ENCODE measurements around the gene ELK4.

ELK4 gene

DNA sequence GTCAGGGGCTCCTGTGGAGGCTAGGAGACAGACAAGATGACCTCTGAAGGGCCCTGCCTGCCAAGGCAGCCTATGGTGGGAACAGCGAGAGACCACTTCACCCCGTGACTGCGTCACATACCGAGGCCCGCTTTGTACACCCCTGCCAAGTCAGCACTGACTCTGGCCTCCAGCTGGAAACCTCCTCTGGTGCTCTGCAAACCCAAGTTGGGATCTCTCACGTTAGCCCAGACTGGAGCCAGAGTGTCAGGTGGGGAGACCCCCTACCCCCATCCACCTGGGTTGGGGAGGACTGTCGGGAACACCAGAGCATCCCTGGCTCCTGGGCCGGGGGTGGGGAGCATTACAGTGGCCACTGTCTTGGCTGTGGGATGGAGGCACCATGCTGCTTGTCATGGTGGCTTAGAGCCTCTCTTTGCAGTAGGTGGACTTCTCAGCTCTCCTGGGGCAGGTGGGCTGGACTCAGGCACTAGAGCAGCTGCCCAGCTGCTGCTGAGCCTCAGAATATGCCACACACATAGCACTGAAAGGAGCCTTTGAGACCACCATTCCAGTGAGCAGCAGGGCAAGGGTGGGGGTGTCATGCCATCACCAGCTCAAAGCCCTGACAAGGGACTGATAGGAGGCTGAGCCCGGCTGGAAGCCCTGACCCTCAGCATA lies 50.4 kb downstream of the ELK4 start:
- no peak for DNase-seq (ENCODE audit: low read depth in 2 of 2)

DNA sequence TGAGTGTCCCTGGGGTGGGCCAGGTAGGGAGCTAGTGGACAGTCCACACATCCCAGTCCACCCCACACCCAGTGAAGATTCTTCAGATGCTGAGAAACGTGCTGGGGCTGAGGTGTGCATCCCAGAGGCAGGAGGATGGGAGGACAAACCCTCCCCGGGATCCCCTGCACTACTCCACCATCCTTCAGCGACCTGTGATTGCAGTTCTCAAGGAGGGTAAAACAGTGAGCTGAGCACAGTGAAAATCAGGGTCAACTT lies 51.0 kb downstream of the ELK4 start:
- DNase-seq (ENCODE audit: low read depth in 2 of 2): no peak

DNA sequence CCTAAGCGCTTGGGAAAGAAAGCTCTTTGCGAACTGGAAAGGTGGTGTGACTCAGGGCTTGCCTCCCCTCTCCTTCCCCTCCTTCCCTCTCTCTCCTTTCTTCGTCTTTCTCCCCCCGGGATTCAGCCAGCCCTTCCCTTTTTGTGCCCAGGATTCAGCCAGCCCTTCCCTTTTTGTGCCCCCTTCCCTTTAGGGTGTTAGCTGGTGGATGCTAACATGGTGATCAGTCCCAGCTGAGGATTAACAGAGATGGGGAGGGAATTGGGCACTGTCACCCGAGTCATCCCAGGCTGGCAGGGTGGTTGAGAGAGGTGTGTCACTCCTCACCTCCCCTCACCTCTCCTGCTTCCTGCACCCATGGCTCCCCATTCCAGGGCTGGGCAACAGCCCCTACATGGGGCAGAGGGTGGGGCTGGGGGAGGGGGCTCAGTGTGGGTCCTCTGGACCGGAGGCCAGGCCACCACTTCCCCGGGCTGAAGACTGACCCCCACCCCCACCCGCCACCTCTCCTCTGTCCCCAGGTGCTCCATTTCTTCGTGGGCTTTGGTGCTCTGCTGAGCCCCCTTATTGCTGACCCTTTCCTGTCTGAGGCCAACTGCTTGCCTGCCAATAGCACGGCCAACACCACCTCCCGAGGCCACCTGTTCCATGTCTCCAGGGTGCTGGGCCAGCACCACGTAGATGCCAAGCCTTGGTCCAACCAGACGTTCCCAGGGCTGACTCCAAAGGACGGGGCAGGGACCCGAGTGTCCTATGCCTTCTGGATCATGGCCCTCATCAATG lies 51.5 kb downstream of the ELK4 start:
- no peak for DNase-seq (ENCODE audit: low read depth in 2 of 2)

DNA sequence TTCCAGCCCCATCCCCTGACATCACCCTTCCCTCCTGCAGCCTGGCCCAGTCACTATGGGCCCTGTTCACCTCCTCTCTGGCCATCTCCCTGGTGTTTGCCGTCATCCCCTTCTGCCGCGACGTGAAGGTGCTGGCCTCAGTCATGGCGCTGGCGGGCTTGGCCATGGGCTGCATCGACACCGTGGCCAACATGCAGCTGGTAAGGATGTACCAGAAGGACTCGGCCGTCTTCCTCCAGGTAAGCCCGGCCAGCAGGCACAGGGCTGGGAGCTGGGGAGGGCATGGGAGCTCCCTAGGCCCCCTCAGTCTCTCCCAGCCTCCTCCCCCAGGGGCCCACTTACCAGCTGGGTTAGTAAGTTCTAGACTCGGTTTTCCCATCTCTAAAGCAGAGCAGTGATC lies 52.1 kb downstream of the ELK4 start:
- DNase-seq (ENCODE audit: low read depth in 2 of 2): no peak

DNA sequence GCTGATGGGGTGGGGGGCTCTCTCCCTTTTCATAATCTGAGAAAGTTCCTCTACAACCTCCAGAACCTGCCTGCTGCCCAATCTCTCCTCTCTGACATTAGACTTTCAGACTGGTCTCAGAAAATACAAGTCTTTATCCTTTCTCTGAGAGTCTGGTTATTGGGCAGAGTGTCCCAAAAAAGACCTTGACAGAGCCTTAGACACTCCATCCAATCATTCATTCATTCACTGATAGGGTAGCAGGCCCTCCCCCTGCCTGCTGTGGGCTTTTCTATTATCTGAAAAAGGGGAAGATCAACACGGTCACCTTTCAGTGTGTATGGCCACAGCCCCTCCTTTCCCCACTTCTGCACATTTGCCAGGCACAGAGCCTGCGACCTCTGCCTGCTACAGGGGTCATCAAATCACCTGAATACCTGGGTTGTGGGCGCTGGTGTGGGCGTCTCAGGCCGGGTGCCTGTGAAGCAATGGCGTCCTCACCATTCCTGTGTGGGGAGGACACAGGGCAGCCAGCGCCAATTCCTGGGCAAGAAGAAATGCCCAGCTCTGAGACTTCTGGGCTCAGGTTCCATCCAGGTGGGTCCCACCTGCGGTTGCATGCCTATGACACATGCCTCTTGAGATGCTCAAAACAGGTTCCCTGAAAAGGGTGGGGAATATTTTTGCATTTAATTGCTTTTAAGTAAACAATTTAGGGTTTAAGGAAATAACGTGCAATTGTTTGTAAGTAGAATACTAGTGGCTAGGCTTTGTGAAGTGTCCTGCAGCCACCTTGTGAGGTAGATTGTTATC lies 52.8 kb downstream of the ELK4 start:
- no peak for DNase-seq (ENCODE audit: low read depth in 2 of 2)

DNA sequence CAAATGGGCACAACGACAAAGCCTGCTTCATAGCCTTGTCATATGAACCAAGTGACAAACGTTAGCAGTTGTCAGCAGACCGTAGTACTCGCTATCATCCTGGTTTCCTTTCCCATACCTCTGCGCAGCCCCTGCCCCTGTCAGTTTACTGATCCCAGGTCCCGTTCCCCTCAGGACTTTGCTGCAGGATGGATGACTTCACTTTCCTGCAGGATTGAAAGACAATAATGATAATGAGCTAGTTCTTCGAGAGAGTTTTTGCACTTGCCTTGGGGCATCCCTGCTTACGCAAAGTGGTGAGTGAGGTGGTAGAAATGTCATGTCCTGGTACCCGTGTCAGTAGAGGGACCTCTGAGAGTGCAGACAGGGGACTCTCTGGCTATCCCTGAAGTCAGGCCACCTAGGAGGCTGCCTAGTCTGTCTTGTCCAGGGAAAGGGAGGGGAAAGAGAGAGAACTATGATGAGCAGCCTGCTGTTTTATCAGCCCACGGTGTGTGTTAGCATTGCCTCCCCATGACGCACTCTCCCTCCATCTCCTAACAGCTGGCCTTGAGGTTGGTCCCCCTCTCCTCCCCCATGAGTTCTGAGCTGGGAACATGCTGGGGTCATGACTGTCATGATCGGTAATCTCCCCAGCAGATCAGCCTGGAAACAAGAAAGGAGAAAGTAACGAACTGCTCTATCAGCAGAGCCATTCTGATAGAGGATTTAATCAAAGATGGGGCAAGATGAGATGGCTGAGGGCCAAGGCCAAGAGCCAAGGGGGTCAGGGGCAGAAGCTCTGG lies 53.7 kb downstream of the ELK4 start:
- DNase-seq (ENCODE audit: low read depth in 2 of 2): no peak

DNA sequence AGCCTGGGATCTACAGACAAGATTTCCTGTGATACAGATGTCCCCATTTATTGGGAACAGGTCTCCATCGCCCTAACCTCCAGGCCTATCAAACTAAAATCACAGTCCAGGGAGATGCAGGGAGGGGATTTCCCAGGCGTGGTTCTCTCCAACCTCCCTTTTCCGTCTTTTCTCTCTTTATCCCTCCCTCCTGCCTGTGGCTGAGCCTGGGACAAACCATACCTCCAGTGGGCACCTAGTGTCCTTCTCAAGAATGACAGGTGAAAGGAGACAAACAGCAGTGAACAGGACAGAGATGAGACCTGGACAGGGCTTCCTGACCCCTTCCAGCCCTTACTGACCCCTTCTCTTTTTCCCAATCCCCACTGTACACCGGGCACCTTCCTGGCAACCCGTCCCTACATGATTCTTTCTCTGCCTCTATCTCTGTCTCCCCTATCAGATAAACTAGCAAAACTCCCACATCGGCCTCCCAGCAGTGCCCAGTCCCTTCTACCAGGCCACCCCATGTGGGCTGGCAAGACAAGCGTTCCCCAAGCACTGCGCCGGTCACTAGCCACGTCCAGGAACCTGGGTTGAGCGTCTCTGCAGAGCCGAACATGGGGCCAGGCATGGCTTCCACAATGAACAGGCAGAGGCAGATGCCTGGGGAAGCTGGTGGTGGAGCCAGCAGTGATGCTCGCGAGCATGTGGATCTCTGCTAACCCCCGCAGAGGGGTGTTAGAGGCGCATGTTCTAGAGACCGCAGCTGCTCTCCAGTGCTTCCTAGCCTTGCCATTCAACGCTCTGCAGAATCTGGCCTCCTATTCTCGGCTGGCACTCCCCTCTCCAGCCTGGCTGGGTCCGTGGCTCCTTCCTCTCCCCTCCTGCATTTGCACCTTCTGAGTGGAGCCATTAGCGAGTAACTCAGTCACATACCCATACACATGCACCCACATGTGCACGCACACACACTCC lies 54.7 kb downstream of the ELK4 start:
- no peak for DNase-seq (ENCODE audit: low read depth in 2 of 2)

DNA sequence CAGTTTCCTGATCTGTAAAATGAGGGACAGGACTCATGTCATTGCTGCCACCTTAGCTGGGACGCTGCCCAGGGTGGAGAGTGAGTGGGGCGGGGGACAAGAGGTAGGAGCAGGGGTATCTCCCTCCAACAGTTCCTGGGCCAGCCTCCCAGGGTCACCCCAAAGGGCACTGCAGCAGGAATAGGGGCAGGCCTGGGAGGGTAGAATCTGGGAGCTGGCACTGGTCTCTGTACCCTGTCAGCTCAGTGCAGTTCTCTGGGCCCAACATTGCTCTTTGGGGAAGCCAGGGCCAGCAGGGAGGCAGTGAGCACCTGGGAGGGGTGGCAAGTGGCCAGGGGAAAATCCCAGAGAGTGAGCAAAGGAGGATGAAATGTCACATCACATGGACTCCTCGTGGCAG lies 55.8 kb downstream of the ELK4 start:
- DNase-seq (ENCODE audit: low read depth in 2 of 2): no peak

DNA sequence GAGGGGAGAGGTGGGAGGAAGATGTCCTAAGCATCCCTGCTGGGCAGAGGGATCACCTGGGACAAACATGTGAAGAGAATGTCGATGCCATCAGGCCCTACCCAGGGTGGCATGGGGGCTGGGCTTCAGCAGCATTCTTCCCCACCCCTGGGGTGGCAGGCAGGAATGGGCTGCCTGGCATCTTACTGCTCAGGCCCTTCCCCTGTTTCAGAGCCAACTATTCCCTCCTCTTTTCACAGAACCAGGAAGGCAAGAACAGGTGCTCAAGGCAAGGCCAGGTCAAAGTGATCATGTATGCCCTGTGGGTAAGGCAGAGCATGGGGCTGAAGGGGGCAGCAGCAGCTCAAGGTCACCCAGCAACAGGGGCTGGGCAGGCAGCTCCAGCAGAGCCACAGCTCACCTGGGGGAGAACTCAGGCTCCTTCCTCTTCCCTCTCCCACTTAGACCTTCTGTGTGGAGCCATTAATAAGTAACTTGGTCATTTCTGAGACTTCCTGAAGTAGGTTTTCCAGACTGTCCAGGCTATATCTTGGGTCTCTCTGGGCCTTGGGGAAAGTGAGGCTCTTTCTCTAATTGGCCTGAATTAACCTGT lies 56.4 kb downstream of the ELK4 start:
- DNase-seq (ENCODE audit: low read depth in 2 of 2): no peak

DNA sequence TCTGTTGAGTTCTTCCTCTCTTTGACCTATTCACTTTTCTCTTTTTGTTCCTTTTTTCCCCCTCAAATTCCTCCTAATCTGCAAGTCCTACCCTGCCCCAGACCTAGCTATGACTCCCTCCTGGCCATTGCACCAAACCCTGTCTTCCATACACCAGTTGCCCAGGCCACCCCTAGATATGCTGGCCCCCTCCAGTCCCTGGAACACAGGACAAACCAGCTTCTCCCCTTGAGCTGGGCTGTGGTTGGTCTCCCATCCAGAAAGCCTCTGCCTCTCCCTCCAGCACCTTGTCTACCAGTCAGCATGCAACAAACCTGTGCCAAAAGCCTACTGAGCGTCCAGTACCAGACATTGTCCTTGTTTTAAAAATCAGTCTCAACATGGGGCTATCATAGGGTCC lies 59.4 kb downstream of the ELK4 start:
- DNase-seq (ENCODE audit: low read depth in 2 of 2): no peak

DNA sequence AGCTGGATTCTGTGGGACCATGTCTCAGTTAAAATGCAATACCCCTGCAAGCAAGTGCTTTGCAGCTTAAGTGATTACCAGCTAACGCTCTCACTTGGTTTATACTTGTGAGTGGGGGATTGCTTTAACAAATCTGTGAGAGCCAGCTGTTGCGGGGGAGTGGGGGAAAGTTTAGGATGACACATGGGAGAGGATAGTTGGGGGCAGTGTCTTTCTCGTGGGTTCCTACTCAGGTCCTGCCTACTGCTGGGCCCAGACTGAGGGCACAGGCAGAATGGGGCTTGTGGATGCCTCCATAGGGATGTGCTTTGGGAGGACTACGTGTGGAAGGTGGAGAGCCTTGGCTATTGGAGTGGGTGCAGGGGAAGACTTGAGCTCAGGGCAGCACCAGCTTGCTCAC lies 60.1 kb downstream of the ELK4 start:
- DNase-seq (ENCODE audit: low read depth in 2 of 2): no peak

DNA sequence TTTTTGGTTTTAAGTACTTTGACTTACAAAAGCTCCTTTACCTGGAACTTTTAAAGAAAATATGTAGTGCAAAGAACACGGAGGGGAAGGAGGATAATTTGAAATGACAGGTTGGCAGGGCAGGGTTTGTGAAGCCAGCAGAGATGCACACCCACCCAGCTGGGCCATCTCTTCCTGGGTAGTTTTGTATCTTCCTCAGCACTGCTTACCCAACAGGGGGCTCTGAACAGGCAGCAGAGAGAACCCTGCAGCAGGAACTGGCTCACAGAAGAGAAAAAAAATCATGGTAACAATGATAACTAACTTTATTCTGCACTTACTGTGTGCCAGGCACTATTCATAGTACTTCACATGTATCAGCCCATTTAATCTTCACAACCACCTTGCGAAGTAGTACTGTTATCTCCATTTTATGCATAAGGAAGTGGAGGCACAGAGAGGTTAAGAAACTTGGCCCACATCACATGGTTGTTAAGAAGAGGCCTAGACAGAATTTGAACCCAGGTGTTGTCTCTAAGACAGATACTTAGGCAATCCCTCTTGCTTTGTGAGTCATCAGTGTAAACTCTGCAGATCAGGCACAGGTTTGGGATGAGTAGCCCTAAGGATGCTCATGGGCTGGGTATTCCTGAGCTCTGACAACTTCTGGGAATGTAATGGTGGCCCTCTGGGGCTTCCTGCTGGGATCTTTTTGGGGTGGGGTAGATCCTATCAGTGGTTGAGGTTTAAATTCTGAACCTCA lies 60.8 kb downstream of the ELK4 start:
- no peak for DNase-seq (ENCODE audit: low read depth in 2 of 2)

DNA sequence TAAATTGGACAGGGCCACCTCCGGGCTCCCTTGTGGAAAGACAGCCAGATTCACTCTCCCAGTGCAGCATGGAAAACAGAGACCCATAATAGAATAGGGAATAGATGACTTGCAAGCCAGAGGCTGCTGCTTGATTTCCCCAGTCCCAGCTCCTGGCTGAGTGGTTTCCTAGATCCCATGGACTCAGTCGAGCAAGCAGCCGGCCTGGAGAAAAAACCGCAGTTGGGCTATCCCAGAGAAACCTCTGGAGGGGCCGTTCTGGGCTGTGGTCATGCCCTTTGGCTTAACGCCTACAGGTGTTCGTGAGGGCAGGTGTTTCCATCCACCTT lies 61.7 kb downstream of the ELK4 start:
- no peak for DNase-seq (ENCODE audit: low read depth in 2 of 2)

DNA sequence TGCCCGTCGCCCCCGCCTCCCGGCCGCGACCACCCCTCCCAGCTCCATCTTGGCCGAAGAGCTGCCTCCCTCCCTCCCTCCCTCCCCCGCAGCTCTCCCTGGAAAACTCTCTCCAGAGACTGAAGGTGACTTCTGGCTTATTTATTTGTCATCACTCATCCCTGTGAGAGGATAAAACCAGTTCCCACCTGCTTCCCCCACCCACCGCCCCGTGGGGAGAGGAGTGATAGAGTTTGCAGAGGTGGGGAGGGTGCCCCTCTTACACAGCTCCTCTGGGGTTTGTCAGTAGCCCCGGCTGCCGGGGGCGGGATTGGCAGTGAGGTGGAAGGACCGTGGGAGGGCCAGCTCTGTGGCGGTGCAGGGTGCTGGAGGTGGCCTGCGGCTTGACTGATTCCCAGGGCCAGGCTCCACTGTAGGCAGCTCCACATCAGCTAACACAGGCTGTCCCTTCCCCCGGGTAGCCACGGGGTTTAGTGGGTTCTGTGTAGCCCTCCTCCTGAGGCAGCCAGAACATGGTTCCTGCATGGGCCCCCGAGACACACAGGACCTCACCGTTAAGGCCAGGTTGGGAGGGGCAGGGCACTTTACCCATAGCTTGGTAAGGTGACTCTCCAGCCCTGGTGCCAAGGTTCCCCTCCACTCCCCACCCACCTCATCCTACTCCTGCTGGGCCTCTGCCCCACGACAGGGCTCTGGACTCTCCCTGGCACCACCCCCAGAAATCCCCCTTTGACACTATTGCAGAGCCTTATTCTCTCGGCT lies 62.2 kb downstream of the ELK4 start:
- no peak for DNase-seq (ENCODE audit: low read depth in 2 of 2)

DNA sequence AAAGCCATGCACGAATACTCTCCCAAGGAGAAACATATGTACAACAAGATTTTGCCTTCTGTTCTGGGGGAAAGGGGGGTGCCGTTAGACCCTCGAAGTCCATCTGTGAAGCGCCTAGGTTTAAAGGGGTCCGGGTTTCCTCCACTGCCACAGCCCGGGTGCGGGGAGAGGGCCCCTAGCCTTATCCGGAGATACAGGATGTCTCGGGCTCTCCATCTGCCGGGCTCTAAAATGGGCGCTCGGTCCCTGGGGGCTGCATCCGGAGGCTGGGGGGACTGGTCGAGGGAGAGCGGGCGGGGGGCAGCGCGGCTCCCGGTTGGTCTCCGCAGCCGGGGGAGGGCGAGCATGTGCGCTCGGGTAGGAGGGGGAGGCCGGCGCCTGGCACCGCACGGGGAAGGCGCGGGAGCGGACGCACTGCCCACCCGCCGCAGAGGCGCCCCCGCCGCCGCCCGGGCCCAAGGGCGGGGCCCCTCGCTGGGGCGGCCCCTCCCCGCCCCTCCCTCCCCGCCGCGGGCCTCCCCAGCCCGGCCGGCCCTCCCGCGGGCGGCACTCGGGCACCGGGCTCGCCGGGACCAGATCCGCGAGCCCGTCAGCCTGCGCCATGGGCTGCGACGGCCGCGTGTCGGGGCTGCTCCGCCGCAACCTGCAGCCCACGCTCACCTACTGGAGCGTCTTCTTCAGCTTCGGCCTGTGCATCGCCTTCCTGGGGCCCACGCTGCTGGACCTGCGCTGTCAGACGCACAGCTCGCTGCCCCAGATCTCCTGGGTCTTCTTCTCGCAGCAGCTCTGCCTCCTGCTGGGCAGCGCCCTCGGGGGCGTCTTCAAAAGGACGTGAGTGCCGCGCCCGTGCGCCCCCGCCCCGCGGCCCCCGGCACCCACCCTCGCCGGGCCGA lies 63.1 kb downstream of the ELK4 start:
- DNase-seq (ENCODE audit: low read depth in 2 of 2): no peak

DNA sequence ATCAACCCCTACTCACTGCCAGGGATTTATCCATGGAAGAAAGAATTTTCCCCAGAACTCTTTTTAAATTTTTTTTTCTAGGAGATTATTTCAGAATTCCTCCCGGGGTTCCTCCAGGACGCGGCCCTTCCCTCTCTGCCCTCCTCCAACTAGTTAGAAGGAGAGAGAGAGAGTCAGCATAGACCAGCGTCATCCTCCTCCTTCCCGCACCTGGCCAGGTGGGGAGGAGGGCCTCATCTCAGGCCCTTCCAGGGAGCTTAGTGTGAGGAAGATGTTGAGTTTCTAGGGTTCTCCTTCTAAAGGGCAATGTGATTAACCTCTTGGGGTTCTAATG lies 63.7 kb downstream of the ELK4 start:
- no peak for DNase-seq (ENCODE audit: low read depth in 2 of 2)

DNA sequence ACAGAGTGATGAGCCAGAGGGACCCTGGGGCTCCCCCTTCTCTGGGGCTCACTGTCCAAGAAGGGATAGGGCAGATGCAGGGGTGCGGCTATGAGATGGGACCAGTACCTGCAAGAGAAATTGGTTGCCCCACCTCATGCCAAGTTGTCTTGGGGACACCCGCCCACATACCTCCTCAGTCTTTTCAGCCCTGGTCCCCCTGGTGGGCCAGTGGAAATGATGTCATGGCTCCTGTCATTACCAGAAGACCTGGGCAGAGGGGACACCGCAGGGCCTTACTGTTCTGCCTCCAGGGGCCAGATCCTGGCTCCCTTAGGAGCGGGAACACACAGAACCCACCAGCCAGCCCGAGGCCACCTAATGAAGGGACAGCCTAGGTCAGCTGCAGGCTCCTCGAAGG lies 64.1 kb downstream of the ELK4 start:
- DNase-seq (ENCODE audit: low read depth in 2 of 2): no peak

DNA sequence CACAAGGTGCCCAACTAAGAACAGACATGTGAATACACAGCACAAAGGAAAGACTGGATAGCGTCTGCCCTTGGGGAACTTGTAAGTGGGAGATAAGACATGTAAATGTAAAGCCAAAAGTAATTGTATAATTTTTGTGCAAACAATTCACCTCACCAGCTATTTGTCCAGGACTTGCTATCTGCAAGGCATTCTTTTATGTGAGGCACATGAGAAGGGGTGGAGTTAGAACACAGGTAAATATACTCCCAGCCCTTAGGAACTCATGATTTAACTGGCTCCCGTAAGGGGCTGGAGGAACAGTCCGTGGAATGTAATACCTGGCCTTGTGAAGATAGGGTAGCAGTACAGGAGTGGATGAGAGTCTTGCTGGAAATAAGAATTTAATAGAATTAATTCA lies 66.0 kb downstream of the ELK4 start:
- no peak for DNase-seq (ENCODE audit: low read depth in 2 of 2)

All from fibroblast of skin of left quadriceps (primary cell).